HG03571 (cell line): ENCODE results near the gene NOSTRIN.
"Not testable (repeated sequence)": the region's sequence is repeated elsewhere in the genome, so short reads cannot be mapped to it uniquely, and the experiment has no call there.

Source experiments
- ATAC-seq: cut with Tn5 transposase; IDR thresholded peaks from one replicate; pipeline ENCODE4 v1.9.1; 2021; ENCODE audit not compliant: unreplicated experiment

Gene NOSTRIN

GRCh38 chr2:168867164-168867563, 64.7 kb downstream of the NOSTRIN start:
- ATAC-seq = not testable (repeated sequence)

- ATAC-seq = not testable (repeated sequence)
Observed at GRCh38 chr2:168870369-168870768, 67.9 kb downstream of the NOSTRIN start.

- not testable (repeated sequence) for ATAC-seq
Observed at GRCh38 chr2:168870824-168871223, 68.4 kb downstream of the NOSTRIN start.

- ATAC-seq = no peak
Observed at GRCh38 chr2:168874368-168875054, 72.1 kb downstream of the NOSTRIN start.

GRCh38 chr2:168882163-168882562, 79.7 kb downstream of the NOSTRIN start:
- ATAC-seq = not testable (repeated sequence)

- no peak for ATAC-seq
Observed at GRCh38 chr2:168884975-168885374, 82.5 kb downstream of the NOSTRIN start.

GRCh38 chr2:168889635-168890005, 87.2 kb downstream of the NOSTRIN start:
- no peak for ATAC-seq

GRCh38 chr2:168890006-168890782, 87.8 kb downstream of the NOSTRIN start, which contains the start of gene SPC25:
Gene SPC25 (minus strand): TSS chr2:168890430. CDS start chr2:168889519, 911 bp downstream.
- ATAC-seq = peak; percentile 99

- no peak for ATAC-seq
Observed at GRCh38 chr2:168892327-168892726, 89.9 kb downstream of the NOSTRIN start.

- no peak for ATAC-seq
Observed at GRCh38 chr2:168894101-168894500, 91.7 kb downstream of the NOSTRIN start.

GRCh38 chr2:168894720-168895119, 92.3 kb downstream of the NOSTRIN start:
- ATAC-seq = no peak

- ATAC-seq = no peak
Observed at GRCh38 chr2:168895771-168896170, 93.3 kb downstream of the NOSTRIN start.

- ATAC-seq = no peak
Observed at GRCh38 chr2:168896783-168897182, 94.3 kb downstream of the NOSTRIN start.

GRCh38 chr2:168897449-168897848, 95.0 kb downstream of the NOSTRIN start:
- no peak for ATAC-seq

GRCh38 chr2:168901003-168901402, 98.6 kb downstream of the NOSTRIN start, which contains the start of gene G6PC2:
Gene G6PC2 (plus strand): TSS chr2:168901291. CDS start chr2:168901332, 41 bp downstream.
- ATAC-seq = no peak

GRCh38 chr2:168903888-168904287, 101.5 kb downstream of the NOSTRIN start:
- no peak for ATAC-seq

GRCh38 chr2:168904358-168904757, 101.9 kb downstream of the NOSTRIN start:
- ATAC-seq = no peak

- ATAC-seq = no peak
Observed at GRCh38 chr2:168907940-168908662, 105.7 kb downstream of the NOSTRIN start.

- no peak for ATAC-seq
Observed at GRCh38 chr2:168910330-168910729, 107.9 kb downstream of the NOSTRIN start.

GRCh38 chr2:168912466-168912865, 110.0 kb downstream of the NOSTRIN start:
- no peak for ATAC-seq

GRCh38 chr2:168912901-168913369, 110.5 kb downstream of the NOSTRIN start:
- ATAC-seq = no peak
